OCI-LY7 (cell line): ENCODE measurements around the gene IFNL4. TPM values are rescaled to one million over a fixed set of nuclear protein-coding genes. Genes with fewer than 3 reads are reported as not detected.
A peak's percentile ranks its signal among the peaks of the same experiment; 100 is the strongest.

Experiments used
- BruUV-seq: library from RNA; stranded (reverse); fragments of 400-500 nt; replicated peaks from 2 replicates; lab custom pipeline; 2021; lab: Mats Ljungman, UMichigan
- CTCF ChIA-PET: fragments of 300-600 bp; sonication (Branson Sonifier 250); formaldehyde crosslinking; loops from one replicate; lab custom pipeline; 2022; ENCODE audit warnings: antibody characterized with exemption; ENCODE audit not compliant: unreplicated experiment; lab: Charles Lee
- POLR2A ChIA-PET: fragments of 300-600 bp; sonication (Branson Sonifier 250); formaldehyde crosslinking; loops from one replicate; lab custom pipeline; 2022; ENCODE audit warnings: antibody characterized with exemption; lab: Charles Lee
- DNase-seq: peaks from one replicate; pipeline ENCODE4 v3.0.0-alpha.2; 2015; ENCODE audit warnings: low spot score
- H2AFZ ChIP-seq: fragments of 200-600 bp; sonication (generic), shearing (Covaris generic); 2 replicates; pipeline ENCODE4 v1.6.1; 2014; ENCODE audit warnings: mild to moderate bottlenecking, antibody characterized with exemption, low read length, moderate library complexity
- H3K27ac ChIP-seq: fragments of 200-600 bp; sonication (generic); 2 replicates; pipeline ENCODE4 v1.5.1; 2014; ENCODE audit warnings: mixed run types, low read depth, mild to moderate bottlenecking, moderate library complexity, low read length, inconsistent platforms; ENCODE audit not compliant: poor library complexity, severe bottlenecking
- H3K36me3 ChIP-seq: fragments of 200-600 bp; sonication (generic); 2 replicates; pipeline ENCODE4 v1.6.1; 2014; ENCODE audit warnings: mild to moderate bottlenecking, antibody characterized with exemption, low read length, moderate library complexity, mixed read lengths; ENCODE audit not compliant: insufficient read depth
- H3K4me1 ChIP-seq: fragments of 200-600 bp; sonication (generic); 2 replicates; pipeline ENCODE4 v1.5.1; 2014; ENCODE audit warnings: mild to moderate bottlenecking, low read length; ENCODE audit not compliant: insufficient read depth, poor library complexity, severe bottlenecking
- H3K4me2 ChIP-seq: fragments of 200-600 bp; sonication (generic); 2 replicates; pipeline ENCODE4 v1.6.1; 2014; ENCODE audit warnings: mild to moderate bottlenecking, low read length
- H3K4me3 ChIP-seq: fragments of 200-600 bp; sonication (generic); 2 replicates; pipeline ENCODE4 v1.5.1; 2014; ENCODE audit warnings: mild to moderate bottlenecking, low read depth, low read length; ENCODE audit not compliant: poor library complexity, severe bottlenecking
- H3K79me2 ChIP-seq: fragments of 200-600 bp; sonication (generic); 2 replicates; pipeline ENCODE4 v1.6.1; 2016; ENCODE audit warnings: low read depth, mild to moderate bottlenecking, low read length, moderate library complexity, mixed read lengths; ENCODE audit not compliant: insufficient read depth
- H3K9me2 ChIP-seq: fragments of 200-600 bp; sonication (generic); 2 replicates; pipeline ENCODE4 v1.6.1; 2016; ENCODE audit warnings: mild to moderate bottlenecking, low read length, mixed read lengths; ENCODE audit not compliant: insufficient read depth
- H3K9me3 ChIP-seq: fragments of 200-600 bp; sonication (generic); 2 replicates; pipeline ENCODE4 v1.6.1; 2014; ENCODE audit warnings: mild to moderate bottlenecking, mixed run types, low read length, mixed read lengths
- H4K20me1 ChIP-seq: fragments of 200-600 bp; sonication (generic); 2 replicates; pipeline ENCODE4 v1.6.1; 2014; ENCODE audit warnings: mild to moderate bottlenecking, antibody characterized with exemption, low read length, moderate library complexity, mixed read lengths; ENCODE audit not compliant: insufficient read depth
- CTCF ChIP-seq: fragments of 200-600 bp; sonication (generic); conservative IDR thresholded peaks from 2 replicates; pipeline ENCODE4 v1.5.1; 2014; ENCODE audit warnings: mild to moderate bottlenecking, antibody characterized with exemption, low read length, moderate library complexity, mixed read lengths
- EZH2phosphoT487 ChIP-seq: fragments of 200-600 bp; sonication (generic); IDR thresholded peaks from 2 replicates; pipeline ENCODE4 v1.6.1; 2018; ENCODE audit warnings: low read depth, borderline replicate concordance, mild to moderate bottlenecking, mixed run types, antibody characterized with exemption, low read length, moderate library complexity, mixed read lengths
- intact Hi-C: fragments of 100-400 bp; cut with micrococcal nuclease; formaldehyde crosslinking; loops from one replicate; pipeline ENCODE4 v1.10.0; 2022; ENCODE audit not compliant: unreplicated experiment
- total RNA-seq, 2 experiments: library from RNA; depleted of rRNA in 1 of 2; stranded (reverse); fragments of >200 nt in 1 of 2; shearing (Covaris generic) in 1 of 2; gene quantifications; 2 replicates each; pipeline ENCODE4 v1.2.3, GENCODE V29; 2014 to 2022

IFNL4 gene
- total RNA-seq, 2 experiments from 2014 or later, result not detected

DNA sequence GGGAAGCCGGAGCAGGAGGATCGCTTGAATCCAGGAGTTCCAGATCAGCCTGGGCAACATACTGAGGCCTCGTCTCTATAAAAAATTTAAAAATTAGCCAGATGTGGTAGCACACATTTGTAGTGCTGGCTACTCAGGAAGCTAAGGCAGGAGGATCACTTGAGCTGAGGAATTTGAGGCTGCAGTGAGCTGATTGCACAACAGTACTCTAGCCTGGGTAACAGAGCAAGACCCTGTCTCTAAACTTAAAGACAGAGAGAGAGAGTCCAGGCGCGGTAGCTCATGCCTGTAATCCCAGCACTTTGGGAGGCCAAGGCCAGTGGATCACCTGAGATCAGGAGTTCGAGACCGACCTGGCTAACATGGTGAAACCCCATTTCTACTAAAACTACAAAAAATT, 8.2 kb downstream of the IFNL4 start:
- POLR2A ChIA-PET, result no interaction called here
- no TSS peak for BruUV-seq

DNA sequence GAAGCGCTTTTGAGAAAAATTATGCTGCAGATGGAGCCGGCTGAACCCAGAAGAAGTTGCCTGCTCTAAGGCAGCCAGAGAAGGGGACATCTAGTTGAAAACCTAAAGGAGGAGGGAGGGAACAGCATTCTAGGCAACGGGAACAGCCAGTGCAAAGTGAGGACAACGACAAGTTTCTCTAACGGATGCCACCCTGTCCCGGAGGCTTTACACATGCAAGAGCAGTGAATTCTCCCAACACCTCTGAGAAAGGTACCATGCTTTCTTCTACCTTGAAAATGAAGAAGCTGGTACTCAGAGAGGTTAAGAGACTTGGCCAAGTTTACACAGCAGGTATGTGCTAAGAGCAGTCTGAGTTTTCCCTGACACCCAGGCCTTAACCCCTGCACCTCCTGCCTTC, 9.7 kb downstream of the IFNL4 start:
- no peaks in the 10 kb centered on the region for H3K9me3 ChIP-seq
- H3K36me3 ChIP-seq, result no peaks in the 10 kb centered on the region
- no peak for TF ChIP-seq CTCF
- no peak for TF ChIP-seq EZH2phosphoT487
- CTCF ChIA-PET, result no interaction called here
- no peak overlapping the region for H3K4me3 ChIP-seq
- no peaks in the 10 kb centered on the region for H3K9me2 ChIP-seq
- H3K4me2 ChIP-seq, result no peak overlapping the region
- peak overlapping the region; percentile 85; the same call in 1 of the 2 replicates for H2AFZ ChIP-seq
- POLR2A ChIA-PET, result no interaction called here
- BruUV-seq, result no TSS peak
- no peak overlapping the region for H3K27ac ChIP-seq
- H4K20me1 ChIP-seq, result no peaks in the 10 kb centered on the region
- H3K4me1 ChIP-seq, result peaks cover 12% of the 10 kb centered on the region
- H3K79me2 ChIP-seq, result no peaks in the 10 kb centered on the region
- intact Hi-C loops, result no loop called here
- no peak for DNase-seq

More for the DNA sequence above, 8.2 kb downstream of the IFNL4 start:
- Histone ChIP-seq H3K36me3 (no peaks in the 10 kb centered on the region), H3K27ac (no peak overlapping the region), H3K9me2 (no peaks in the 10 kb centered on the region), H2AFZ (no peak overlapping the region), H3K79me2 (no peaks in the 10 kb centered on the region), H3K4me1 (peaks cover 12% of the 10 kb centered on the region), H4K20me1 (no peaks in the 10 kb centered on the region), H3K9me3 (no peaks in the 10 kb centered on the region), H3K4me3 (no peak overlapping the region), H3K4me2 (no peak overlapping the region)
- intact Hi-C loops, result no loop called here
- CTCF ChIA-PET, result no interaction called here
- no peak for TF ChIP-seq CTCF
- TF ChIP-seq EZH2phosphoT487, result no peak
- DNase-seq, result no peak

- TF ChIP-seq CTCF (no peak), EZH2phosphoT487 (no peak)
- CTCF ChIA-PET, result no interaction called here
- H3K36me3 ChIP-seq, result no peaks in the 10 kb centered on the region
- H3K9me2 ChIP-seq, result no peaks in the 10 kb centered on the region
- H2AFZ ChIP-seq, result peak overlapping the region; percentile 85
- intact Hi-C loops, result no loop called here
- no peaks in the 10 kb centered on the region for H3K9me3 ChIP-seq
- H4K20me1 ChIP-seq, result no peaks in the 10 kb centered on the region
- POLR2A ChIA-PET, result interaction anchor here (0.9 kb wide), 1 partner anchor 24 kb away, joined by 3 read pairs; no protein-coding TSS in a partner anchor
- H3K79me2 ChIP-seq, result no peaks in the 10 kb centered on the region
- H3K27ac ChIP-seq, result no peak overlapping the region
- H3K4me1 ChIP-seq, result peaks cover 12% of the 10 kb centered on the region
- DNase-seq, result no peak
- H3K4me3 ChIP-seq, result peak overlapping the region; percentile 26
- peak overlapping the region; percentile 62 for H3K4me2 ChIP-seq
- no TSS peak for BruUV-seq
Measured at GRCh38 chr19:39238209-39238608, 10.4 kb downstream of the IFNL4 start.
